OCI-LY7 (cell line): Measurements from ENCODE around the gene ADM2. TPM values are rescaled to one million over a fixed set of nuclear protein-coding genes. Genes with fewer than 3 reads are reported as not detected.
A peak's percentile ranks its signal among the peaks of the same experiment; 100 is the strongest.

Experiments used
- BruUV-seq: library from RNA; stranded (reverse); fragments of 400-500 nt; replicated peaks from 2 replicates; lab custom pipeline; 2021; lab: Mats Ljungman, UMichigan
- CTCF ChIA-PET: fragments of 300-600 bp; sonication (Branson Sonifier 250); formaldehyde crosslinking; loops from one replicate; lab custom pipeline; 2022; ENCODE audit warnings: antibody characterized with exemption; ENCODE audit not compliant: unreplicated experiment; lab: Charles Lee
- POLR2A ChIA-PET: fragments of 300-600 bp; sonication (Branson Sonifier 250); formaldehyde crosslinking; loops from one replicate; lab custom pipeline; 2022; ENCODE audit warnings: antibody characterized with exemption; lab: Charles Lee
- DNase-seq: peaks from one replicate; pipeline ENCODE4 v3.0.0-alpha.2; 2015; ENCODE audit warnings: low spot score
- H2AFZ ChIP-seq: fragments of 200-600 bp; sonication (generic), shearing (Covaris generic); 2 replicates; pipeline ENCODE4 v1.6.1; 2014; ENCODE audit warnings: mild to moderate bottlenecking, antibody characterized with exemption, low read length, moderate library complexity
- H3K27ac ChIP-seq: fragments of 200-600 bp; sonication (generic); 2 replicates; pipeline ENCODE4 v1.5.1; 2014; ENCODE audit warnings: mixed run types, low read depth, mild to moderate bottlenecking, moderate library complexity, low read length, inconsistent platforms; ENCODE audit not compliant: poor library complexity, severe bottlenecking
- H3K36me3 ChIP-seq: fragments of 200-600 bp; sonication (generic); 2 replicates; pipeline ENCODE4 v1.6.1; 2014; ENCODE audit warnings: mild to moderate bottlenecking, antibody characterized with exemption, low read length, moderate library complexity, mixed read lengths; ENCODE audit not compliant: insufficient read depth
- H3K4me1 ChIP-seq: fragments of 200-600 bp; sonication (generic); 2 replicates; pipeline ENCODE4 v1.5.1; 2014; ENCODE audit warnings: mild to moderate bottlenecking, low read length; ENCODE audit not compliant: insufficient read depth, poor library complexity, severe bottlenecking
- H3K4me2 ChIP-seq: fragments of 200-600 bp; sonication (generic); 2 replicates; pipeline ENCODE4 v1.6.1; 2014; ENCODE audit warnings: mild to moderate bottlenecking, low read length
- H3K4me3 ChIP-seq: fragments of 200-600 bp; sonication (generic); 2 replicates; pipeline ENCODE4 v1.5.1; 2014; ENCODE audit warnings: mild to moderate bottlenecking, low read depth, low read length; ENCODE audit not compliant: poor library complexity, severe bottlenecking
- H3K79me2 ChIP-seq: fragments of 200-600 bp; sonication (generic); 2 replicates; pipeline ENCODE4 v1.6.1; 2016; ENCODE audit warnings: low read depth, mild to moderate bottlenecking, low read length, moderate library complexity, mixed read lengths; ENCODE audit not compliant: insufficient read depth
- H3K9me2 ChIP-seq: fragments of 200-600 bp; sonication (generic); 2 replicates; pipeline ENCODE4 v1.6.1; 2016; ENCODE audit warnings: mild to moderate bottlenecking, low read length, mixed read lengths; ENCODE audit not compliant: insufficient read depth
- H3K9me3 ChIP-seq: fragments of 200-600 bp; sonication (generic); 2 replicates; pipeline ENCODE4 v1.6.1; 2014; ENCODE audit warnings: mild to moderate bottlenecking, mixed run types, low read length, mixed read lengths
- H4K20me1 ChIP-seq: fragments of 200-600 bp; sonication (generic); 2 replicates; pipeline ENCODE4 v1.6.1; 2014; ENCODE audit warnings: mild to moderate bottlenecking, antibody characterized with exemption, low read length, moderate library complexity, mixed read lengths; ENCODE audit not compliant: insufficient read depth
- CTCF ChIP-seq: fragments of 200-600 bp; sonication (generic); conservative IDR thresholded peaks from 2 replicates; pipeline ENCODE4 v1.5.1; 2014; ENCODE audit warnings: mild to moderate bottlenecking, antibody characterized with exemption, low read length, moderate library complexity, mixed read lengths
- EZH2phosphoT487 ChIP-seq: fragments of 200-600 bp; sonication (generic); IDR thresholded peaks from 2 replicates; pipeline ENCODE4 v1.6.1; 2018; ENCODE audit warnings: low read depth, borderline replicate concordance, mild to moderate bottlenecking, mixed run types, antibody characterized with exemption, low read length, moderate library complexity, mixed read lengths
- intact Hi-C: fragments of 100-400 bp; cut with micrococcal nuclease; formaldehyde crosslinking; loops from one replicate; pipeline ENCODE4 v1.10.0; 2022; ENCODE audit not compliant: unreplicated experiment
- total RNA-seq, 2 experiments: library from RNA; depleted of rRNA in 1 of 2; stranded (reverse); fragments of >200 nt in 1 of 2; shearing (Covaris generic) in 1 of 2; gene quantifications; 2 replicates each; pipeline ENCODE4 v1.2.3, GENCODE V29; 2014 to 2022

Gene ADM2
- total RNA-seq, 2 experiments from 2014 or later: 4.3 to 7.9 TPM

GRCh38 chr22:50444663-50445062 is 36.7 kb upstream of the ADM2 start:
- H4K20me1 ChIP-seq: no peaks in the 10 kb centered on the region
- intact Hi-C loops: no loop called here
- H3K4me3 ChIP-seq: no peak overlapping the region
- H3K9me3 ChIP-seq: no peaks in the 10 kb centered on the region
- H3K4me2 ChIP-seq: peak overlapping the region; percentile 60
- peak overlapping the region; percentile 72 for H3K27ac ChIP-seq
- ChIA-PET POLR2A (interaction anchor here (0.5 to 0.7 kb wide), 2 partner anchors 8 to 70 kb away, joined by 3 read pairs; no protein-coding TSS in a partner anchor), CTCF (no interaction called here)
- peaks cover 33% of the 10 kb centered on the region for H3K4me1 ChIP-seq
- DNase-seq: no peak
- H3K79me2 ChIP-seq: no peaks in the 10 kb centered on the region
- BruUV-seq: TSS peak; percentile 64
- H2AFZ ChIP-seq: no peak overlapping the region
- no peaks in the 10 kb centered on the region for H3K9me2 ChIP-seq
- TF ChIP-seq EZH2phosphoT487: no peak
- no peak for TF ChIP-seq CTCF
- peaks cover 88% of the 10 kb centered on the region for H3K36me3 ChIP-seq

GRCh38 chr22:50445071-50445879 is 36.1 kb upstream of the ADM2 start:
- no peaks in the 10 kb centered on the region for H3K9me3 ChIP-seq
- CTCF ChIA-PET: no interaction called here
- peak overlapping the region; percentile 72 for H3K27ac ChIP-seq
- no peaks in the 10 kb centered on the region for H4K20me1 ChIP-seq
- H3K9me2 ChIP-seq: no peaks in the 10 kb centered on the region
- peak overlapping the region; percentile 60 for H3K4me2 ChIP-seq
- TF ChIP-seq EZH2phosphoT487 (no peak), CTCF (no peak)
- POLR2A ChIA-PET: no interaction called here
- peaks cover 39% of the 10 kb centered on the region for H3K4me1 ChIP-seq
- DNase-seq: peak; percentile 70
- no peak overlapping the region for H2AFZ ChIP-seq
- no peaks in the 10 kb centered on the region for H3K79me2 ChIP-seq
- H3K4me3 ChIP-seq: no peak overlapping the region
- no TSS peak for BruUV-seq
- peaks cover 88% of the 10 kb centered on the region for H3K36me3 ChIP-seq
- intact Hi-C loops: no loop called here
